ENCODE data around the gene MBNL1.

MBNL1 gene

DNA sequence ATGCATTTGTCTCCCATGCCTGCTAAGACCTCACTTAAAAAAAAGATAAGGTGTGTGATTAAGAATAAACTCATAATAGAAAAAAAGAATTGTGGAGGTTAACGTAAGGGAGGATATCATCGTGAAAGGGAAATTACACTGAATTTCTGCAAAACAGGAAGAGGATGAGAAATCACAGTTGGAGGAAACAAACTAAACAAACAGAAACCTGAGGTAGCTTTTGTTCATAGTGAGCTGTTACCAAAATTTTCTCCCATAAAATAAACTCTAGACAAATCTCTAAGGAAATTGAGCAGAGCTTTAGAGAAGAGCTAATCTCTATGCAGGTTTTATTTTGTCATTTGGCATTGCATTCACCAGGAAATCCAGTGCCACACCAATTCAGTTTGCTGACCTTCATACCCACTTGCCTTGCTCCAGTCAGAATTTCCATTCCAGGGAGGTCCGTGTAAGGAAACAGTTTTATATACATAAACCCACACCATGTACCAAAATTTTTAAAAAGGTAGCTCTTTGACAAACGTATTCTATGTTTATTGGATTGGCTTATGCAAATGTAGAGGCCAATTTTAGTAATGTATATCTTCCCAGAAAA lies 231.2 kb downstream of the MBNL1 start:
- DNase-seq = no peak

- no peak for DNase-seq
Measured at GRCh38 chr3:152505926-152506325, 237.2 kb downstream of the MBNL1 start.

GRCh38 chr3:152508705-152509104 lies 240.0 kb downstream of the MBNL1 start:
- DNase-seq = no peak

GRCh38 chr3:152511904-152512303 lies 243.2 kb downstream of the MBNL1 start:
- no peak for DNase-seq

GRCh38 chr3:152513301-152513960 lies 244.7 kb downstream of the MBNL1 start:
- no peak for DNase-seq
